WTC11 (cell line): ENCODE data around the gene VSTM2L. TPM values are rescaled to one million over a fixed set of nuclear protein-coding genes. Genes with fewer than 3 reads are reported as not detected.

Experiments used
- ATAC-seq: fragments of 200-7000 bp; cut with Tn5 transposase; 2 replicates; pipeline ENCODE4 v1.10.0; 2021; ENCODE audit warnings: mild to moderate bottlenecking, moderate library complexity
- CTCF ChIA-PET: fragments of 300-600 bp; sonication (Branson Sonifier 250); formaldehyde crosslinking; loops from one replicate; lab custom pipeline; 2021; ENCODE audit warnings: antibody characterized with exemption; lab: Charles Lee
- POLR2A ChIA-PET: fragments of 350-600 bp; sonication (Branson Sonifier 250); formaldehyde crosslinking; loops from one replicate; lab custom pipeline; 2021; ENCODE audit warnings: antibody characterized with exemption; lab: Charles Lee
- DNase-seq: peaks from one replicate; pipeline ENCODE4 v3.0.0; 2021; ENCODE audit warnings: low spot score
- H3K27ac Mint-ChIP-seq: 2 replicates; pipeline ENCODE4 v1.8.0; 2021; ENCODE audit warnings: mixed read lengths
- H3K27me3 Mint-ChIP-seq: 2 replicates; pipeline ENCODE4 v1.8.0; 2021; ENCODE audit warnings: low read depth, mild to moderate bottlenecking, moderate library complexity, mixed read lengths
- H3K36me3 Mint-ChIP-seq: 2 replicates; pipeline ENCODE4 v1.8.0; 2021; ENCODE audit warnings: mixed read lengths
- H3K4me1 Mint-ChIP-seq: 2 replicates; pipeline ENCODE4 v1.8.0; 2022; ENCODE audit warnings: mixed read lengths
- H3K4me3 Mint-ChIP-seq: 2 replicates; pipeline ENCODE4 v1.8.0; 2021; ENCODE audit warnings: mild to moderate bottlenecking, moderate library complexity, mixed read lengths
- H3K9me3 Mint-ChIP-seq: 2 replicates; pipeline ENCODE4 v1.8.0; 2021; ENCODE audit warnings: mixed read lengths
- ATF1 ChIP-seq: sonication (generic); formaldehyde crosslinking; IDR thresholded peaks from 2 replicates; pipeline ENCODE4 v1.8.1; 2023; ENCODE audit warnings: mild to moderate bottlenecking, moderate library complexity, missing genetic modification reagents
- ELF4 ChIP-seq: sonication (generic); formaldehyde crosslinking; IDR thresholded peaks from 2 replicates; pipeline ENCODE4 v1.8.1; 2022; ENCODE audit warnings: low read depth, mild to moderate bottlenecking, moderate library complexity, missing genetic modification reagents
- EMX1 ChIP-seq: fragments of 250-450 bp; sonication (Bioruptor Pico); IDR thresholded peaks from 2 replicates; pipeline ENCODE4 v1.8.0; 2021; ENCODE audit warnings: mild to moderate bottlenecking
- ETV6 ChIP-seq: sonication (generic); formaldehyde crosslinking; IDR thresholded peaks from 2 replicates; pipeline ENCODE4 v1.8.1; 2022; ENCODE audit warnings: mild to moderate bottlenecking, missing genetic modification reagents
- NFATC4 ChIP-seq: fragments of 250-450 bp; sonication (Bioruptor Pico); IDR thresholded peaks from 2 replicates; pipeline ENCODE4 v1.9.0; 2021; ENCODE audit warnings: mild to moderate bottlenecking
- NR1H2 ChIP-seq: sonication (generic); formaldehyde crosslinking; IDR thresholded peaks from 2 replicates; pipeline ENCODE4 v1.9.0; 2021; ENCODE audit warnings: mild to moderate bottlenecking, moderate library complexity, missing genetic modification reagents
- NR2C2 ChIP-seq: sonication (generic); formaldehyde crosslinking; IDR thresholded peaks from 2 replicates; pipeline ENCODE4 v1.8.0; 2022; ENCODE audit warnings: mild to moderate bottlenecking, missing genetic modification reagents
- TEAD4 ChIP-seq: sonication (generic); formaldehyde crosslinking; IDR thresholded peaks from 2 replicates; pipeline ENCODE4 v1.8.0; 2022; ENCODE audit warnings: mild to moderate bottlenecking, missing genetic modification reagents
- ZNF396 ChIP-seq: fragments of 250-450 bp; sonication (Bioruptor Pico); IDR thresholded peaks from 2 replicates; pipeline ENCODE4 v1.8.0; 2021; ENCODE audit warnings: mild to moderate bottlenecking, moderate library complexity, borderline replicate concordance
- ZNF671 ChIP-seq: fragments of 250-450 bp; sonication (Bioruptor Pico); IDR thresholded peaks from 2 replicates; pipeline ENCODE4 v1.8.0; 2021; ENCODE audit warnings: mild to moderate bottlenecking
- total RNA-seq: library from RNA; stranded (reverse); gene quantifications from 3 replicates; pipeline ENCODE4 v1.2.3, GENCODE V29; 2021
- TF ChIP-seq, protein P1 (sequence below): fragments of 250-450 bp; sonication (Bioruptor Pico); IDR thresholded peaks from 2 replicates; pipeline ENCODE4 v1.9.0; 2021; ENCODE audit warnings: mild to moderate bottlenecking, borderline replicate concordance
- TF ChIP-seq, protein P2 (sequence below): sonication (generic); formaldehyde crosslinking; IDR thresholded peaks from 2 replicates; pipeline ENCODE4 v1.8.1; 2022; ENCODE audit warnings: missing genetic modification reagents, borderline replicate concordance
- TF ChIP-seq, protein P3 (sequence below): sonication (generic); formaldehyde crosslinking; IDR thresholded peaks from 2 replicates; pipeline ENCODE4 v1.8.0; 2022; ENCODE audit warnings: mild to moderate bottlenecking, missing genetic modification reagents
- TF ChIP-seq, protein P4 (sequence below): sonication (generic); formaldehyde crosslinking; IDR thresholded peaks from 2 replicates; pipeline ENCODE4 v1.8.1; 2023; ENCODE audit warnings: mild to moderate bottlenecking, missing genetic modification reagents, moderate library complexity
- TF ChIP-seq, protein P5 (sequence below): sonication (generic); formaldehyde crosslinking; IDR thresholded peaks from 2 replicates; pipeline ENCODE4 v1.8.1; 2023; ENCODE audit warnings: mild to moderate bottlenecking, missing genetic modification reagents, moderate library complexity
- TF ChIP-seq, protein P6 (sequence below): fragments of 250-450 bp; sonication (Bioruptor Pico); IDR thresholded peaks from 2 replicates; pipeline ENCODE4 v2.1.2; 2022; ENCODE audit warnings: mild to moderate bottlenecking, moderate library complexity
- TF ChIP-seq, protein P7 (sequence below): sonication (generic); formaldehyde crosslinking; IDR thresholded peaks from 2 replicates; pipeline ENCODE4 v1.8.0; 2023; ENCODE audit warnings: missing genetic modification reagents
- TF ChIP-seq, protein P8 (sequence below): sonication (generic); formaldehyde crosslinking; IDR thresholded peaks from 2 replicates; pipeline ENCODE4 v1.8.1; 2022; ENCODE audit warnings: low read depth, mild to moderate bottlenecking, moderate library complexity, missing genetic modification reagents, borderline replicate concordance
- TF ChIP-seq, protein P9 (sequence below): sonication (generic); formaldehyde crosslinking; IDR thresholded peaks from 2 replicates; pipeline ENCODE4 v1.8.1; 2023; ENCODE audit warnings: mild to moderate bottlenecking, missing genetic modification reagents, borderline replicate concordance

Gene VSTM2L
- total RNA-seq, 1 experiment from 2014 or later = 1.9 TPM

DNA sequence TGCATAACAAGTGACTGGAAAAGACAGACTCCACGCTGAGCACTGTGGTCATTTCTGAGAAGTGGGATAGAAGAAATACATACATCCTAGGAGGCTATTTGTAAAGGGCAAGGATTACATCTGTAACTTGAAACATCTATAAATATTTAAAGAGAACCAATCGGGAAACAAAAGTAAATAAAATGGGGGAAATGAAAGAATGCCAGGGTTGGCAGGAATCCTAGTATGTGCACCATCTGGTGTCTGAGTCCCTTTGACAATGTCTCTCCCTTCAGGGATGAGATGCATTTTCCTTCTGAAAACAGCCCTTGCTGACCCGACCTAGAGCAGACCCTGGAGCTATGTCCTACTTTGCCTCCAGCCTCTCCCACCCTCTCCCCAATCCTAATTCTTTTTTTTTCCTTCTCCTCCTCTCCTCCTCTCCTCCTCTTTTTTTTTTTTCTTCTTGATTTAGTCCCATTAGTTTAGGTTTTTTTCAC, 53.2 kb downstream of the VSTM2L start:
- no peak overlapping the region for H3K4me3 Mint-ChIP-seq
- no peak overlapping the region for H3K27ac Mint-ChIP-seq
- no peak for ATAC-seq
- no peak for DNase-seq
- H3K9me3 Mint-ChIP-seq = peaks cover 9% of the 10 kb centered on the region
- CTCF ChIA-PET = no interaction called here
- H3K36me3 Mint-ChIP-seq = no peaks in the 10 kb centered on the region
- POLR2A ChIA-PET = no interaction called here
- H3K27me3 Mint-ChIP-seq = no peaks in the 10 kb centered on the region; the same call in 1 of the 2 replicates
- no peaks in the 10 kb centered on the region for H3K4me1 Mint-ChIP-seq
- TF ChIP-seq TEAD4 (CRISPR knock-in tag) = no peak
- no peak for TF ChIP-seq ELF4 (CRISPR knock-in tag)
- TF ChIP-seq, protein P1, sequence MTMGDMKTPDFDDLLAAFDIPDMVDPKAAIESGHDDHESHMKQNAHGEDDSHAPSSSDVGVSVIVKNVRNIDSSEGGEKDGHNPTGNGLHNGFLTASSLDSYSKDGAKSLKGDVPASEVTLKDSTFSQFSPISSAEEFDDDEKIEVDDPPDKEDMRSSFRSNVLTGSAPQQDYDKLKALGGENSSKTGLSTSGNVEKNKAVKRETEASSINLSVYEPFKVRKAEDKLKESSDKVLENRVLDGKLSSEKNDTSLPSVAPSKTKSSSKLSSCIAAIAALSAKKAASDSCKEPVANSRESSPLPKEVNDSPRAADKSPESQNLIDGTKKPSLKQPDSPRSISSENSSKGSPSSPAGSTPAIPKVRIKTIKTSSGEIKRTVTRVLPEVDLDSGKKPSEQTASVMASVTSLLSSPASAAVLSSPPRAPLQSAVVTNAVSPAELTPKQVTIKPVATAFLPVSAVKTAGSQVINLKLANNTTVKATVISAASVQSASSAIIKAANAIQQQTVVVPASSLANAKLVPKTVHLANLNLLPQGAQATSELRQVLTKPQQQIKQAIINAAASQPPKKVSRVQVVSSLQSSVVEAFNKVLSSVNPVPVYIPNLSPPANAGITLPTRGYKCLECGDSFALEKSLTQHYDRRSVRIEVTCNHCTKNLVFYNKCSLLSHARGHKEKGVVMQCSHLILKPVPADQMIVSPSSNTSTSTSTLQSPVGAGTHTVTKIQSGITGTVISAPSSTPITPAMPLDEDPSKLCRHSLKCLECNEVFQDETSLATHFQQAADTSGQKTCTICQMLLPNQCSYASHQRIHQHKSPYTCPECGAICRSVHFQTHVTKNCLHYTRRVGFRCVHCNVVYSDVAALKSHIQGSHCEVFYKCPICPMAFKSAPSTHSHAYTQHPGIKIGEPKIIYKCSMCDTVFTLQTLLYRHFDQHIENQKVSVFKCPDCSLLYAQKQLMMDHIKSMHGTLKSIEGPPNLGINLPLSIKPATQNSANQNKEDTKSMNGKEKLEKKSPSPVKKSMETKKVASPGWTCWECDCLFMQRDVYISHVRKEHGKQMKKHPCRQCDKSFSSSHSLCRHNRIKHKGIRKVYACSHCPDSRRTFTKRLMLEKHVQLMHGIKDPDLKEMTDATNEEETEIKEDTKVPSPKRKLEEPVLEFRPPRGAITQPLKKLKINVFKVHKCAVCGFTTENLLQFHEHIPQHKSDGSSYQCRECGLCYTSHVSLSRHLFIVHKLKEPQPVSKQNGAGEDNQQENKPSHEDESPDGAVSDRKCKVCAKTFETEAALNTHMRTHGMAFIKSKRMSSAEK = no peak
- TF ChIP-seq, protein P2, sequence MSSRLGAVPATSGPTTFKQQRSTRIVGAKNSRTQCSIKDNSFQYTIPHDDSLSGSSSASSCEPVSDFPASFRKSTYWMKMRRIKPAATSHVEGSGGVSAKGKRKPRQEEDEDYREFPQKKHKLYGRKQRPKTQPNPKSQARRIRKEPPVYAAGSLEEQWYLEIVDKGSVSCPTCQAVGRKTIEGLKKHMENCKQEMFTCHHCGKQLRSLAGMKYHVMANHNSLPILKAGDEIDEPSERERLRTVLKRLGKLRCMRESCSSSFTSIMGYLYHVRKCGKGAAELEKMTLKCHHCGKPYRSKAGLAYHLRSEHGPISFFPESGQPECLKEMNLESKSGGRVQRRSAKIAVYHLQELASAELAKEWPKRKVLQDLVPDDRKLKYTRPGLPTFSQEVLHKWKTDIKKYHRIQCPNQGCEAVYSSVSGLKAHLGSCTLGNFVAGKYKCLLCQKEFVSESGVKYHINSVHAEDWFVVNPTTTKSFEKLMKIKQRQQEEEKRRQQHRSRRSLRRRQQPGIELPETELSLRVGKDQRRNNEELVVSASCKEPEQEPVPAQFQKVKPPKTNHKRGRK (CRISPR knock-in tag) = no peak
- TF ChIP-seq, protein P3, sequence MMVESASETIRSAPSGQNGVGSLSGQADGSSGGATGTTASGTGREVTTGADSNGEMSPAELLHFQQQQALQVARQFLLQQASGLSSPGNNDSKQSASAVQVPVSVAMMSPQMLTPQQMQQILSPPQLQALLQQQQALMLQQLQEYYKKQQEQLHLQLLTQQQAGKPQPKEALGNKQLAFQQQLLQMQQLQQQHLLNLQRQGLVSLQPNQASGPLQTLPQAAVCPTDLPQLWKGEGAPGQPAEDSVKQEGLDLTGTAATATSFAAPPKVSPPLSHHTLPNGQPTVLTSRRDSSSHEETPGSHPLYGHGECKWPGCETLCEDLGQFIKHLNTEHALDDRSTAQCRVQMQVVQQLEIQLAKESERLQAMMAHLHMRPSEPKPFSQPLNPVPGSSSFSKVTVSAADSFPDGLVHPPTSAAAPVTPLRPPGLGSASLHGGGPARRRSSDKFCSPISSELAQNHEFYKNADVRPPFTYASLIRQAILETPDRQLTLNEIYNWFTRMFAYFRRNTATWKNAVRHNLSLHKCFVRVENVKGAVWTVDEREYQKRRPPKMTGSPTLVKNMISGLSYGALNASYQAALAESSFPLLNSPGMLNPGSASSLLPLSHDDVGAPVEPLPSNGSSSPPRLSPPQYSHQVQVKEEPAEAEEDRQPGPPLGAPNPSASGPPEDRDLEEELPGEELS = no peak
- TF ChIP-seq, protein P4, sequence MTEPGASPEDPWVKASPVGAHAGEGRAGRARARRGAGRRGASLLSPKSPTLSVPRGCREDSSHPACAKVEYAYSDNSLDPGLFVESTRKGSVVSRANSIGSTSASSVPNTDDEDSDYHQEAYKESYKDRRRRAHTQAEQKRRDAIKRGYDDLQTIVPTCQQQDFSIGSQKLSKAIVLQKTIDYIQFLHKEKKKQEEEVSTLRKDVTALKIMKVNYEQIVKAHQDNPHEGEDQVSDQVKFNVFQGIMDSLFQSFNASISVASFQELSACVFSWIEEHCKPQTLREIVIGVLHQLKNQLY (CRISPR knock-in tag) = no peak
- TF ChIP-seq, protein P5, sequence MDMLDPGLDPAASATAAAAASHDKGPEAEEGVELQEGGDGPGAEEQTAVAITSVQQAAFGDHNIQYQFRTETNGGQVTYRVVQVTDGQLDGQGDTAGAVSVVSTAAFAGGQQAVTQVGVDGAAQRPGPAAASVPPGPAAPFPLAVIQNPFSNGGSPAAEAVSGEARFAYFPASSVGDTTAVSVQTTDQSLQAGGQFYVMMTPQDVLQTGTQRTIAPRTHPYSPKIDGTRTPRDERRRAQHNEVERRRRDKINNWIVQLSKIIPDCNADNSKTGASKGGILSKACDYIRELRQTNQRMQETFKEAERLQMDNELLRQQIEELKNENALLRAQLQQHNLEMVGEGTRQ (CRISPR knock-in tag) = no peak
- TF ChIP-seq, protein P6, sequence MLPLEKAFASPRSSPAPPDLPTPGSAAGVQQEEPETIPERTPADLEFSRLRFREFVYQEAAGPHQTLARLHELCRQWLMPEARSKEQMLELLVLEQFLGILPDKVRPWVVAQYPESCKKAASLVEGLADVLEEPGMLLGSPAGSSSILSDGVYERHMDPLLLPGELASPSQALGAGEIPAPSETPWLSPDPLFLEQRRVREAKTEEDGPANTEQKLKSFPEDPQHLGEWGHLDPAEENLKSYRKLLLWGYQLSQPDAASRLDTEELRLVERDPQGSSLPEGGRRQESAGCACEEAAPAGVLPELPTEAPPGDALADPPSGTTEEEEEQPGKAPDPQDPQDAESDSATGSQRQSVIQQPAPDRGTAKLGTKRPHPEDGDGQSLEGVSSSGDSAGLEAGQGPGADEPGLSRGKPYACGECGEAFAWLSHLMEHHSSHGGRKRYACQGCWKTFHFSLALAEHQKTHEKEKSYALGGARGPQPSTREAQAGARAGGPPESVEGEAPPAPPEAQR = no peak
- TF ChIP-seq ZNF671 (CRISPR knock-in tag) = no peak
- no peak for TF ChIP-seq ATF1 (CRISPR knock-in tag)
- no peak for TF ChIP-seq EMX1 (CRISPR knock-in tag)
- TF ChIP-seq ETV6 = no peak
- TF ChIP-seq, protein P7, sequence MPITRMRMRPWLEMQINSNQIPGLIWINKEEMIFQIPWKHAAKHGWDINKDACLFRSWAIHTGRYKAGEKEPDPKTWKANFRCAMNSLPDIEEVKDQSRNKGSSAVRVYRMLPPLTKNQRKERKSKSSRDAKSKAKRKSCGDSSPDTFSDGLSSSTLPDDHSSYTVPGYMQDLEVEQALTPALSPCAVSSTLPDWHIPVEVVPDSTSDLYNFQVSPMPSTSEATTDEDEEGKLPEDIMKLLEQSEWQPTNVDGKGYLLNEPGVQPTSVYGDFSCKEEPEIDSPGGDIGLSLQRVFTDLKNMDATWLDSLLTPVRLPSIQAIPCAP (CRISPR knock-in tag) = no peak
- TF ChIP-seq NR2C2 = no peak
- no peak for TF ChIP-seq NFATC4 (CRISPR knock-in tag)
- no peak for TF ChIP-seq ZNF396
- TF ChIP-seq, protein P8, sequence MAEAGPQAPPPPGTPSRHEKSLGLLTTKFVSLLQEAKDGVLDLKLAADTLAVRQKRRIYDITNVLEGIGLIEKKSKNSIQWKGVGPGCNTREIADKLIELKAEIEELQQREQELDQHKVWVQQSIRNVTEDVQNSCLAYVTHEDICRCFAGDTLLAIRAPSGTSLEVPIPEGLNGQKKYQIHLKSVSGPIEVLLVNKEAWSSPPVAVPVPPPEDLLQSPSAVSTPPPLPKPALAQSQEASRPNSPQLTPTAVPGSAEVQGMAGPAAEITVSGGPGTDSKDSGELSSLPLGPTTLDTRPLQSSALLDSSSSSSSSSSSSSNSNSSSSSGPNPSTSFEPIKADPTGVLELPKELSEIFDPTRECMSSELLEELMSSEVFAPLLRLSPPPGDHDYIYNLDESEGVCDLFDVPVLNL = no peak
- TF ChIP-seq, protein P9, sequence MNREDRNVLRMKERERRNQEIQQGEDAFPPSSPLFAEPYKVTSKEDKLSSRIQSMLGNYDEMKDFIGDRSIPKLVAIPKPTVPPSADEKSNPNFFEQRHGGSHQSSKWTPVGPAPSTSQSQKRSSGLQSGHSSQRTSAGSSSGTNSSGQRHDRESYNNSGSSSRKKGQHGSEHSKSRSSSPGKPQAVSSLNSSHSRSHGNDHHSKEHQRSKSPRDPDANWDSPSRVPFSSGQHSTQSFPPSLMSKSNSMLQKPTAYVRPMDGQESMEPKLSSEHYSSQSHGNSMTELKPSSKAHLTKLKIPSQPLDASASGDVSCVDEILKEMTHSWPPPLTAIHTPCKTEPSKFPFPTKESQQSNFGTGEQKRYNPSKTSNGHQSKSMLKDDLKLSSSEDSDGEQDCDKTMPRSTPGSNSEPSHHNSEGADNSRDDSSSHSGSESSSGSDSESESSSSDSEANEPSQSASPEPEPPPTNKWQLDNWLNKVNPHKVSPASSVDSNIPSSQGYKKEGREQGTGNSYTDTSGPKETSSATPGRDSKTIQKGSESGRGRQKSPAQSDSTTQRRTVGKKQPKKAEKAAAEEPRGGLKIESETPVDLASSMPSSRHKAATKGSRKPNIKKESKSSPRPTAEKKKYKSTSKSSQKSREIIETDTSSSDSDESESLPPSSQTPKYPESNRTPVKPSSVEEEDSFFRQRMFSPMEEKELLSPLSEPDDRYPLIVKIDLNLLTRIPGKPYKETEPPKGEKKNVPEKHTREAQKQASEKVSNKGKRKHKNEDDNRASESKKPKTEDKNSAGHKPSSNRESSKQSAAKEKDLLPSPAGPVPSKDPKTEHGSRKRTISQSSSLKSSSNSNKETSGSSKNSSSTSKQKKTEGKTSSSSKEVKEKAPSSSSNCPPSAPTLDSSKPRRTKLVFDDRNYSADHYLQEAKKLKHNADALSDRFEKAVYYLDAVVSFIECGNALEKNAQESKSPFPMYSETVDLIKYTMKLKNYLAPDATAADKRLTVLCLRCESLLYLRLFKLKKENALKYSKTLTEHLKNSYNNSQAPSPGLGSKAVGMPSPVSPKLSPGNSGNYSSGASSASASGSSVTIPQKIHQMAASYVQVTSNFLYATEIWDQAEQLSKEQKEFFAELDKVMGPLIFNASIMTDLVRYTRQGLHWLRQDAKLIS (CRISPR knock-in tag) = no peak
- TF ChIP-seq NR1H2 = no peak
